Ectodermal cell (in vitro differentiated cells): Measurements from ENCODE around the gene TMEM203.

Experiments
- H3K27ac ChIP-seq: 2 replicates; pipeline ENCODE4 v1.7.0; 2013; ENCODE audit warnings: mild to moderate bottlenecking, low read depth, low read length; ENCODE audit not compliant: insufficient read depth, poor library complexity, severe bottlenecking
- H3K27me3 ChIP-seq: 2 replicates; pipeline ENCODE4 v1.7.0; 2013; ENCODE audit warnings: mild to moderate bottlenecking, low read length; ENCODE audit not compliant: insufficient read depth, control insufficient read depth, poor library complexity, severe bottlenecking
- H3K36me3 ChIP-seq: one replicate; pipeline ENCODE4 v1.7.0; 2013; ENCODE audit warnings: low read length; ENCODE audit not compliant: control insufficient read depth, insufficient read depth
- H3K4me1 ChIP-seq: one replicate; pipeline ENCODE4 v1.7.0; 2013; ENCODE audit warnings: low read length; ENCODE audit not compliant: control insufficient read depth, insufficient read depth
- H3K4me3 ChIP-seq: 2 replicates; pipeline ENCODE4 v1.7.0; 2013; ENCODE audit warnings: low read depth, low read length, control low read depth; ENCODE audit not compliant: insufficient read depth
- H3K9me3 ChIP-seq: 2 replicates; pipeline ENCODE4 v1.7.0; 2013; ENCODE audit warnings: mild to moderate bottlenecking, low read length, moderate library complexity; ENCODE audit not compliant: control insufficient read depth
- WGBS, 2 experiments: methylation state at CpG; one replicate each; pipeline ENCODE4 v1.1.7; 2013; ENCODE audit warnings: missing lambda C conversion rate in 2 of 2; 5-methylcytosine and 5-hydroxymethylcytosine counted together

Gene TMEM203

GRCh38 chr9:137213160-137214060 is 8.0 kb upstream of the TMEM203 start:
- no peak overlapping the region for H3K27ac ChIP-seq
- 94 to 95% methylated on average over 49 of the region's 49 CpGs for WGBS, 2 experiments
- H3K4me3 ChIP-seq, result no peak overlapping the region
- H3K27me3 ChIP-seq, result no peaks in the 10 kb centered on the region
- no peaks in the 10 kb centered on the region for H3K9me3 ChIP-seq
- H3K4me1 ChIP-seq, result no peaks in the 10 kb centered on the region
- H3K36me3 ChIP-seq, result peaks cover 10% of the 10 kb centered on the region

DNA sequence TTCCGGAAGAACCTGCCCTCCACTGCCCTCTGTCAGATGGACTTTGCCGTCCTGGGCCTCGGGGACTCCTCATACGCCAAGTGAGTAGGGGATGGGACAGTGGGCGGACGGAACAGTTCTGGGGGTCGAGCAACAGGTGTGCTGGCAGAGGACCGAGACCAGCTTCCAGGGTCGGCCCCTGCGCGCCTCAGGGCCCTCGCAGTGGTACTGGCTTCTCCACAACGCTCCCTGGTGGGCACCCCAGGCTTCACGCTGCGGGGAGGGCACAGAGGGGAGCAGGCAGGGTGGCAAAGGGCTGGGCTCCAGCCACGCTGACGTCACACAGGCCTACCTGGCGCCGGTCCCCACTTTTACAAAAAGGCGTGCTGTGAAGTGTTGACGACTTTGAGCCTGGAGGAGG is 7.1 kb upstream of the TMEM203 start:
- Histone ChIP-seq H3K27me3 (no peaks in the 10 kb centered on the region), H3K36me3 (peaks cover 10% of the 10 kb centered on the region), H3K4me1 (no peaks in the 10 kb centered on the region), H3K9me3 (no peaks in the 10 kb centered on the region), H3K27ac (no peak overlapping the region), H3K4me3 (no peak overlapping the region)
- WGBS, 2 experiments, result 94% methylated on average over 21 of the region's 21 CpGs

DNA sequence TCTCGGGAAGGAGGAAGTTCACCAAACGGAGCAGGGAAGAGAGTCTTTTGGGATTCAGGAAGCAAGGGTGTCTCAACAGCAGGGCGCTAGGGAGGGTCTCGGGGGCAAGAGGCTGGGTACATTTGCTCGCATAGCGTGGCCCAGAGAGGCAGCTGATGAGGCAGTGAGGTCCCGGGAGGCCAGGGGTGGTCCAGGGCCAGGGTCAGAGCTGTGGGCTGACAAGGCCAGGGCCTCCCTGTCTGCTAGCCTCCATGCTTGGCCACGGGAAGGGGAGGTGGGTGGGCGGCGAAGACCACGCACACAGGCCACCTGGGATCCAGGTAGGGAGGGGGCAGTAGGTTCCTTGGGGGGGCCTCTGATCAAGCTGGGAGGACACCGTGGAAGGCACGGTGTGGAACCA is 6.1 kb upstream of the TMEM203 start:
- Histone ChIP-seq H3K4me1 (peaks cover 3% of the 10 kb centered on the region), H3K9me3 (no peaks in the 10 kb centered on the region), H3K4me3 (no peak overlapping the region), H3K27me3 (no peaks in the 10 kb centered on the region), H3K36me3 (peaks cover 10% of the 10 kb centered on the region), H3K27ac (no peak overlapping the region)
- 91 to 92% methylated on average over 13 of the region's 13 CpGs for WGBS, 2 experiments

DNA sequence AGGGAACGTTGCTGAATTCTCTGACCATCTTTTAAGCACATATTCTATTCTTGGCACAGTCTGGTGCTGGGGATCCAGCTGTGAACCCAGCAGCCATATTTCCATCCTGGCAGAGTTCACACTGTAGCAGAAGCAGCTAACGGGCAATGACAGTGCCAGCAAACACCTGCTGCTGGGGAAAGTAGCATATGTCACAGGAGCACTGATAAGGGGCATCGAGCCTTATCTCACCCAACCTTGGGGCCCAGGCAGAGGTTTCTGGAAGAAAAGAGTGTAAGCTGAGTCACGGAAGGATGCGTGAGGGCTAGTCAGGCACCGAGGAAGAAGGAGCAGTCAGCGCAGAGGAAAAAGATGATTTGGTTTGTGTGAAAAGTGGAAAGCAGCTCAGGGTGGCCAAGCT is 1.2 kb upstream of the TMEM203 start:
- no peaks in the 10 kb centered on the region for H3K36me3 ChIP-seq
- peaks cover 17% of the 10 kb centered on the region for H3K4me1 ChIP-seq
- no peaks in the 10 kb centered on the region for H3K9me3 ChIP-seq
- H3K27ac ChIP-seq, result no peak overlapping the region
- 92 to 93% methylated on average over 7 of the region's 7 CpGs for WGBS, 2 experiments
- peak overlapping the region; percentile 76 for H3K4me3 ChIP-seq
- no peaks in the 10 kb centered on the region for H3K27me3 ChIP-seq

GRCh38 chr9:137204731-137205125 is 720 bp downstream of the TMEM203 start:
- H3K9me3 ChIP-seq, result no peaks in the 10 kb centered on the region
- H3K27me3 ChIP-seq, result peaks cover 2% of the 10 kb centered on the region
- no peak overlapping the region for H3K27ac ChIP-seq
- peak overlapping the region; percentile 76 for H3K4me3 ChIP-seq
- WGBS, 2 experiments, result 32 to 34% methylated on average over 21 of the region's 21 CpGs
- no peaks in the 10 kb centered on the region for H3K36me3 ChIP-seq
- peaks cover 22% of the 10 kb centered on the region for H3K4me1 ChIP-seq

DNA sequence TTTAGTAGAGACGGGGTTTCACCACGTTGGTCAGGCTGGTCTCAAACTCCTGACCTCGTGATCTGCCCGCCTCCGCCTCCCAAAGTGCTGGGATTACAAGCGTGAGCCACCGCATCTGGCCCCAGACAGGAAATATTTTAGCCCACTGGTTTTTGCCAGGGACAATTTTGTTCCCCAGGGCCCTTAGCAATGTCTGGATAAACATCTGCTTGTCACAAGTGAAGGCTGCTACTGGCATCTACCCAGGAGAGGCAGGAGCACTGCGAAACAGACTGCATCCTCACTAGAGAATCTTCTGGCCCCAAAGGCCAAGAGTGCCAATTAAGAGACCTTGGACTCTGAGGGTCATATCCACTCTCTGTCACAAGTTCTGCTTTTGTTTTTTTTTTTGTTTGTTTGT is 2.5 kb downstream of the TMEM203 start:
- WGBS, 2 experiments, result 94% methylated on average over 8 of the region's 8 CpGs
- Histone ChIP-seq H3K4me1 (peaks cover 32% of the 10 kb centered on the region), H3K4me3 (no peak overlapping the region), H3K36me3 (no peaks in the 10 kb centered on the region), H3K27me3 (peaks cover 12% of the 10 kb centered on the region), H3K9me3 (no peaks in the 10 kb centered on the region), H3K27ac (no peak overlapping the region)

GRCh38 chr9:137201205-137201868 is 4.1 kb downstream of the TMEM203 start:
- no peaks in the 10 kb centered on the region for H3K9me3 ChIP-seq
- H3K27ac ChIP-seq, result no peak overlapping the region
- H3K4me1 ChIP-seq, result peaks cover 27% of the 10 kb centered on the region
- H3K27me3 ChIP-seq, result peaks cover 12% of the 10 kb centered on the region
- no peaks in the 10 kb centered on the region for H3K36me3 ChIP-seq
- 24 to 25% methylated on average over 23 of the region's 23 CpGs for WGBS, 2 experiments
- peak overlapping the region; percentile 67 for H3K4me3 ChIP-seq

DNA sequence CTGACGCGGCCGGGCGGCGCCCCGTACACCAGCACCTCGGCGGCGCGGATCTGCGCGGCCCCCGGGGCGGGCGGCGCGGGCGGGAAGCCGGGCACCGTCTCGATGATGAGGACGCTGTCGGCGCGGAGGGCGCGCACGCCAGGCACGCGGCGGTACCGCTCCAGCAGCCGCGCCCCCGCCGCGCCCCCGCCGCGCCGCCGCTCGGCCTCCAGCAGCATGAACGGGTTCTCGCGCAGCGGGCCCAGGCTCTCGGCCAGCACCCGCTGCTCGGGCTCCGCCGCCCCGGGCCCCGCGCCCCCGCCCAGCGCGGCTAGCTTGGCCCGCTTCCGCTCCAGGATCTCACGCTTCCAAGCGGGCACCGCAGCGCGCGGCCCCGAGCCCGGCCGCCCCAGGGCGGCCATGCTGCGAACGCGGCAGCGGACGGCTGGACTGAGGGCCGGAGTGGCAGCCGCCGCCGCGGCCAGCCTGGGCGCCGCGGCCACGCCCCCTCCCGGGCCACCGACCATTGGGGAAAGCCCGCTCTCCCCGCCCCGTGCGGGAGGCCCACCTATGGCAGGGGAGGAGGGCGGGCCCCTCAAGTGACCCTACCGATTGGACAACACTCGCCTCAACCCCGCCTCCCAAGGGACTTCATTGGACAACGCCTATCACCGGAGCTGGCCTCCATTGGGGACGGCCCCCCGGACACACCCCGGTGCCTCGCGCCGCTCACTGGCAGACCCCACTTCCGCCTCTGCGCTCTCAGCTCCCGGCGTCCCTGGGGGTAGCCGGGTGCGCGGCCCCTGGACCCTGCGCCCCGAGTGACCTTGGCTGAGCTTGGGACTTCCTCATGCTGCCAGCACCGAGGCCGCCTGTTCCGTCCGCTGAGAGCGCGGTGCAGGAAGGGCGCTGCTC is 4.9 kb downstream of the TMEM203 start, which contains the start of gene TPRN:
TSS of gene TPRN (minus strand) at position 431 of the 894 bp plus-strand sequence. CDS start at position 401, 30 bp downstream.
- 0% methylated on average over 118 of the region's 118 CpGs for WGBS, 2 experiments
- Histone ChIP-seq H3K4me3 (peak within 1 kb of the TSS; percentile 67), H3K4me1 (peaks cover 25% of the 10 kb centered on the region), H3K27me3 (peaks cover 12% of the 10 kb centered on the region), H3K36me3 (no peaks in the 10 kb centered on the region), H3K9me3 (no peaks in the 10 kb centered on the region), H3K27ac (no peak within 1 kb of the TSS)

- H3K27ac ChIP-seq, result no peak overlapping the region
- 20 to 23% methylated on average over 51 of the region's 51 CpGs for WGBS, 2 experiments
- no peaks in the 10 kb centered on the region for H3K36me3 ChIP-seq
- H3K9me3 ChIP-seq, result no peaks in the 10 kb centered on the region
- H3K4me1 ChIP-seq, result peaks cover 27% of the 10 kb centered on the region
- H3K4me3 ChIP-seq, result peak overlapping the region; percentile 30
- peaks cover 12% of the 10 kb centered on the region for H3K27me3 ChIP-seq
These were observed 5.9 kb downstream of the TMEM203 start for GRCh38 chr9:137199411-137200121.
